ENCODE measurements around the gene SLC29A3. TPM values are rescaled to one million over a fixed set of nuclear protein-coding genes. Genes with fewer than 3 reads are reported as not detected.
A peak's percentile ranks its signal among the peaks of the same experiment; 100 is the strongest.

The SLC29A3 gene
- total RNA-seq, 3 donors from 2014 or later: 5.6 to 12.0 (median 6.2) TPM

DNA sequence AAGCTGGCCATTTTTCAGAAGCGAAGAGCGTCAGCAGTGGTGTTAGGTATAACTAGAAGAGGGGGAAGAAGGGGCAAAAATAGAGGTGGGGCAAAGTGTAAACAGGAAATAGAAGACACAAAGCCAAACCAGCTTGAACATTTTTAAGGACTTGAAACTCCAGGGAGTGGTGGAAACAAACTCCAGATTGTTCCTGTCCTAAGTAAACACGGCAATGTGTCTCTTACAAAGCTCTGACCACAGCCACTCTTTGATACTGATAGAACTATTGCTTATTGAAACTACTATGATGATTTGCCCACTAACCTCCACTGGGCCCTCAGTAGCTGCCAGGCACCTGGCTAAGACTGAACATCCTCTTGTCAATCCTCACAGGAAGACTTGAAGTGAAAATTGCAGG lies 56.9 kb downstream of the SLC29A3 start:
- intact Hi-C loops (cut with DNase I; ENCODE audit: low total_unique reads): loop anchor here (10.0 kb wide), 1 partner anchor 439 kb away; no protein-coding TSS in a partner anchor

DNA sequence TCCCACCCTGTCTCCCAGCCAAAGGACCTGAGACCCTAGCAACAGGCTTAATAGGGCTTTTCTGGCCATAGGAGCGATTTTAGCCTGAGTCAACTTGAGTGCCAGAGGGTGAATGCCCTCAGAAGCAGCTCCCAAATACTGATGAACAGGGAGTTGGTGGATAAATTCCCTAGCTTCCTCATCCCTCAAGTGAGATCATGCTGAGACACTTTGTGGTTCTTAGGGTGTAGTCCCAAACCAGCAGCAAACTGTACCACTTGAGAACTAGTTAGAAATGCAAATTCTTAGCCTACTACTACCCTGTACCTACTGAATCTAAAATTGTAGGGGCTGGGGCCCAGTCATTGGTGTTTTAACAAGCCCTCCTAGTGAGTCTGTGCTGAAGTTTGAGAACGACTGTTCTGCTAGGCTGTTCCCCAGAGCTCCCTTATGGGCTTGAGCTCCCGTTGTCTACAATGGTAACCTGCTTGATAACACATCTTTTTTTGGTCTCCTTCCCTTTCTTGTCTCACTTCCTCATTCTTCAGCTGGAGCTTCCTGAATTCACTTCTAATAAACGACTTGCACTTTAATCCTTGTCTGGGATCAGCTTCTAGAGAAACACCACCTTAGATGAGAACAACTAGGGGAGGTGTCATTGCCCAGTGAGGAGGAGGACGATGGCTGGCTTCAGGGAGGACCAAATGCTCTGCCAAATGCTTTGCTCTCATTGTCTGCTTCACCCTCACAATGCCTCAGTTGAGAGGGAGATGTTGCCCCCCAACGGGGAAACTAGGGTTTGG lies 59.5 kb downstream of the SLC29A3 start:
- peak overlapping the region; percentile 40 to 91 for H3K27ac ChIP-seq
- no peaks in the 10 kb centered on the region for H3K4me1 ChIP-seq
- no peak for DNase-seq (ENCODE audit: low spot score in 2 of 2)
- no peak overlapping the region for H3K4me3 ChIP-seq
- H3K9me3 ChIP-seq: no peaks in the 10 kb centered on the region
- intact Hi-C loops (cut with DNase I; ENCODE audit: low total_unique reads): loop anchor here (10.0 kb wide), 1 partner anchor 436 kb away; no protein-coding TSS in a partner anchor
- no peaks in the 10 kb centered on the region for H3K27me3 ChIP-seq
- TF ChIP-seq POLR2A (IDR thresholded peaks at IDR 0.05): no peak
- TF ChIP-seq POLR2AphosphoS5 (IDR thresholded peaks at IDR 0.05): no peak
- TF ChIP-seq, protein P1, sequence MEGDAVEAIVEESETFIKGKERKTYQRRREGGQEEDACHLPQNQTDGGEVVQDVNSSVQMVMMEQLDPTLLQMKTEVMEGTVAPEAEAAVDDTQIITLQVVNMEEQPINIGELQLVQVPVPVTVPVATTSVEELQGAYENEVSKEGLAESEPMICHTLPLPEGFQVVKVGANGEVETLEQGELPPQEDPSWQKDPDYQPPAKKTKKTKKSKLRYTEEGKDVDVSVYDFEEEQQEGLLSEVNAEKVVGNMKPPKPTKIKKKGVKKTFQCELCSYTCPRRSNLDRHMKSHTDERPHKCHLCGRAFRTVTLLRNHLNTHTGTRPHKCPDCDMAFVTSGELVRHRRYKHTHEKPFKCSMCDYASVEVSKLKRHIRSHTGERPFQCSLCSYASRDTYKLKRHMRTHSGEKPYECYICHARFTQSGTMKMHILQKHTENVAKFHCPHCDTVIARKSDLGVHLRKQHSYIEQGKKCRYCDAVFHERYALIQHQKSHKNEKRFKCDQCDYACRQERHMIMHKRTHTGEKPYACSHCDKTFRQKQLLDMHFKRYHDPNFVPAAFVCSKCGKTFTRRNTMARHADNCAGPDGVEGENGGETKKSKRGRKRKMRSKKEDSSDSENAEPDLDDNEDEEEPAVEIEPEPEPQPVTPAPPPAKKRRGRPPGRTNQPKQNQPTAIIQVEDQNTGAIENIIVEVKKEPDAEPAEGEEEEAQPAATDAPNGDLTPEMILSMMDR (IDR thresholded peaks at IDR 0.05): no peak
- H3K36me3 ChIP-seq: no peaks in the 10 kb centered on the region

More for the DNA sequence above, 56.9 kb downstream of the SLC29A3 start:
- H3K27me3 ChIP-seq: no peaks in the 10 kb centered on the region
- H3K36me3 ChIP-seq: no peaks in the 10 kb centered on the region
- no peak overlapping the region for H3K4me3 ChIP-seq
- TF ChIP-seq POLR2AphosphoS5 (IDR thresholded peaks at IDR 0.05) (no peak), POLR2A (IDR thresholded peaks at IDR 0.05) (no peak)
- TF ChIP-seq, protein P1 (IDR thresholded peaks at IDR 0.05): no peak
- H3K9me3 ChIP-seq: no peaks in the 10 kb centered on the region
- DNase-seq (ENCODE audit: low spot score in 2 of 2): no peak
- H3K27ac ChIP-seq: no peak overlapping the region
- H3K4me1 ChIP-seq: no peaks in the 10 kb centered on the region

DNA sequence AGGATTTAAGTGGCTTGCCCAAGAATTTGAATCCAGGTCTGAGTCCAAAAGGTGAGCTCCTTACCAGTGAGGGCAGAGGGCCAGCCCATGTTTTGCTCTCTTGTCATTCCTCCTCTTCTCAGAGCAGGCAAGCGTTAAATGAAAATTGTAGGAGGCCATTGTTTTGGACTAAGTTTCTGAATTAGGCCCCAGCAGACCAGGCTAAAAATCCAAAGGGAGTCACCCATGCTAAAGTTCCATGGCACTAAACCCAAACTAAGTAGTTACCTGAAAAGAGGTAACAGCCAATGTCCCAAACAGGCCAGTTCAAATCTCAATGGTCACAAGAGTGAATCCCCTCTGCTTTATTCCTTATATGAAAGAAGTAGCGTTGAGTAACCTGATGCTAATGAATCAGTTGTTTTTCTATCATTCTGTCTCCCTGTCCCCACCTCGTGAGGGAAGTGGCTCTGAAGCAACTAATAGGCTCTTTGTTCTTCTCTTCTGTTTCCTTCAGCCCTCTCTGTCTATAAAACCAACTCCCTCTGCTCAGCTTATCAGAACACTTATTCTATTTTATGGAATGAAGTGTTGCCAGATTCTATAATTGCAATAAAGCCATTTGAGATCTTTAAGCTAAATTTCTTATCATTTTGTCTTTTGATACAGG lies 60.2 kb downstream of the SLC29A3 start:
- no peak overlapping the region for H3K4me3 ChIP-seq
- no peak for DNase-seq (ENCODE audit: low spot score in 2 of 2)
- H3K4me1 ChIP-seq: no peaks in the 10 kb centered on the region
- no peak for TF ChIP-seq POLR2AphosphoS5 (IDR thresholded peaks at IDR 0.05)
- TF ChIP-seq, protein P1 (IDR thresholded peaks at IDR 0.05): no peak
- no peak for TF ChIP-seq POLR2A (IDR thresholded peaks at IDR 0.05)
- H3K27me3 ChIP-seq: no peaks in the 10 kb centered on the region
- intact Hi-C loops (cut with DNase I; ENCODE audit: low total_unique reads): loop anchor here (10.0 kb wide), 1 partner anchor 436 kb away; no protein-coding TSS in a partner anchor
- H3K9me3 ChIP-seq: no peaks in the 10 kb centered on the region
- H3K36me3 ChIP-seq: no peaks in the 10 kb centered on the region
- peak overlapping the region; percentile 16 to 91 for H3K27ac ChIP-seq

DNA sequence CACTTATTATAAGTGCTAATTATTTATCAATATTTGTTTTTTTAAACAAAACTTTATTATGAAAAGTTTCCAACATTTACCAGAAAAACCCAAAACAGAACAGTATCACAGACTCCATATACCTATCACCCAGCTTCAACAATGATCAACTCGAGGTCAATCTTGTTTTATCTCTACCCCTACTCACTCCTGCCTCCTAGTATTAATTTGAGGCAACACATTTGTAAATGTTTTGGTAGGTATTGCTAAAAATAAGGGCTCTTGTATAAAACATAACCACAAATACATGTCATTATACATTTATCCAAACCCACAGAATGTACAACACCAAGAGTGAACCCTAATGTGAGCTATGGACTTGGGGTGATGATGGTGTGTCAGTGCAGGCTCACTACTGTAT lies 61.8 kb downstream of the SLC29A3 start:
- Histone ChIP-seq H3K27ac (no peak overlapping the region), H3K4me3 (no peak overlapping the region), H3K9me3 (no peaks in the 10 kb centered on the region), H3K4me1 (no peaks in the 10 kb centered on the region), H3K27me3 (no peaks in the 10 kb centered on the region), H3K36me3 (no peaks in the 10 kb centered on the region)
- TF ChIP-seq, protein P1 (IDR thresholded peaks at IDR 0.05): no peak
- TF ChIP-seq POLR2AphosphoS5 (IDR thresholded peaks at IDR 0.05): no peak
- no peak for TF ChIP-seq POLR2A (IDR thresholded peaks at IDR 0.05)
- intact Hi-C loops (cut with DNase I; ENCODE audit: low total_unique reads): no loop called here
- no peak for DNase-seq (ENCODE audit: low spot score in 2 of 2)

DNA sequence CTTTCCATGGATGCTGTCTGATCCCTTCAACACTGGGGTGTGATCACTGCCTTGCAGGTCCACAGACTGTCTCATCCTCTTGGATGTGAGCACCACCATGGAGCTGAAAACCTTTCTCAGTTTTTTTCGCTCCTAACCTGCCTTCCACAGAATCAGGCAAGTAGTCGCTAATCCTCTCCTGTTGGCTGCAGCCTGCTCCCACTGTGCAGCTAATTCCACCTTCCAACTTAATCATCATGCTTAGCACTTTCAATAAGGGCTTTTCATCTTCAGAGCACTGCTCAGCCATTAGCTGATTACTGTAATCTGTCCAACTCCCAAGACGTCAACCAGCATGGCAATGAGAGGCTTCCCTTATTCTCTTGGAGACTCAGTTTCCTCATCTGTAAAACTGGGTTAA lies 62.6 kb downstream of the SLC29A3 start:
- no peaks in the 10 kb centered on the region for H3K27me3 ChIP-seq
- no peak overlapping the region for H3K27ac ChIP-seq
- H3K36me3 ChIP-seq: no peaks in the 10 kb centered on the region
- intact Hi-C loops (cut with DNase I; ENCODE audit: low total_unique reads): no loop called here
- H3K4me1 ChIP-seq: no peaks in the 10 kb centered on the region
- H3K4me3 ChIP-seq: no peak overlapping the region
- no peak for DNase-seq (ENCODE audit: low spot score in 2 of 2)
- TF ChIP-seq POLR2A (IDR thresholded peaks at IDR 0.05) (no peak), POLR2AphosphoS5 (IDR thresholded peaks at IDR 0.05) (no peak)
- TF ChIP-seq, protein P1 (IDR thresholded peaks at IDR 0.05): no peak
- no peaks in the 10 kb centered on the region for H3K9me3 ChIP-seq

Data from breast epithelium (tissue), 4 donors.